ENCODE results near the gene MREG. TPM values are rescaled to one million over a fixed set of nuclear protein-coding genes. Genes with fewer than 3 reads are reported as not detected.

Gene MREG
- total RNA-seq, 1 experiment from 2014 or later: 23.0 TPM

GRCh38 chr2:215948051-215948450 lies 65.3 kb downstream of the MREG start:
- Histone ChIP-seq H4K20me1 (ENCODE audit: insufficient read depth) (no peaks in the 10 kb centered on the region), H3K4me2 (no peak overlapping the region), H3K4me1 (replicated peaks; ENCODE audit: insufficient read depth) (no peaks in the 10 kb centered on the region; the same call in 1 of the 2 replicates), H3K4me3 (no peak overlapping the region), H2AFZ (no peak overlapping the region), H3K27me3 (ENCODE audit: insufficient read depth, low read depth) (no peaks in the 10 kb centered on the region), H3K9me2 (ENCODE audit: insufficient read depth) (no peaks in the 10 kb centered on the region), H3F3A (ENCODE audit: insufficient read depth, low read depth) (no peaks in the 10 kb centered on the region; the same call in 1 of the 2 replicates), H3K27ac (no peak overlapping the region), H3K9me3 (ENCODE audit: insufficient read depth, low read depth) (no peaks in the 10 kb centered on the region), H3K79me2 (ENCODE audit: low read depth) (peaks cover 26% of the 10 kb centered on the region), H3K36me3 (ENCODE audit: low read depth) (peaks cover 24% of the 10 kb centered on the region)
- no peak for DNase-seq
- intact Hi-C loops (cut with micrococcal nuclease; ENCODE audit: unreplicated experiment): no loop called here
- BruUV-seq (replicated peaks): no TSS peak
- TF ChIP-seq EZH2 (IDR thresholded peaks at IDR 0.05; ENCODE audit: low read depth) (no peak), CTCF (conservative IDR thresholded peaks at IDR 0.05) (no peak)
- ChIA-PET CTCF (no interaction called here), POLR2A (ENCODE audit: unreplicated experiment) (no interaction called here)

GRCh38 chr2:215946586-215946985 lies 66.8 kb downstream of the MREG start:
- ChIA-PET POLR2A (ENCODE audit: unreplicated experiment) (no interaction called here), CTCF (no interaction called here)
- no peaks in the 10 kb centered on the region for H4K20me1 ChIP-seq (ENCODE audit: insufficient read depth)
- H3K27ac ChIP-seq: no peak overlapping the region
- H3K79me2 ChIP-seq (ENCODE audit: low read depth): peaks cover 22% of the 10 kb centered on the region
- H3K9me2 ChIP-seq (ENCODE audit: insufficient read depth): no peaks in the 10 kb centered on the region
- no peak for DNase-seq
- no peak overlapping the region for H2AFZ ChIP-seq
- BruUV-seq (replicated peaks): no TSS peak
- TF ChIP-seq CTCF (conservative IDR thresholded peaks at IDR 0.05) (no peak), EZH2 (IDR thresholded peaks at IDR 0.05; ENCODE audit: low read depth) (no peak)
- H3K4me1 ChIP-seq (replicated peaks; ENCODE audit: insufficient read depth): no peaks in the 10 kb centered on the region; the same call in 1 of the 2 replicates
- H3F3A ChIP-seq (ENCODE audit: insufficient read depth, low read depth): no peaks in the 10 kb centered on the region
- intact Hi-C loops (cut with micrococcal nuclease; ENCODE audit: unreplicated experiment): no loop called here
- H3K4me2 ChIP-seq: no peak overlapping the region
- H3K9me3 ChIP-seq (ENCODE audit: insufficient read depth, low read depth): no peaks in the 10 kb centered on the region
- no peaks in the 10 kb centered on the region for H3K27me3 ChIP-seq (ENCODE audit: insufficient read depth, low read depth)
- H3K36me3 ChIP-seq (ENCODE audit: low read depth): peaks cover 32% of the 10 kb centered on the region
- H3K4me3 ChIP-seq: no peak overlapping the region

GRCh38 chr2:215942194-215942593 lies 71.2 kb downstream of the MREG start:
- CTCF ChIA-PET: no interaction called here
- no peak overlapping the region for H2AFZ ChIP-seq
- no peaks in the 10 kb centered on the region for H3K79me2 ChIP-seq (ENCODE audit: low read depth)
- POLR2A ChIA-PET (ENCODE audit: unreplicated experiment): no interaction called here
- H3K9me3 ChIP-seq (ENCODE audit: insufficient read depth, low read depth): no peaks in the 10 kb centered on the region
- H3K27ac ChIP-seq: no peak overlapping the region
- H3K4me2 ChIP-seq: no peak overlapping the region
- DNase-seq: no peak
- peaks cover 42% of the 10 kb centered on the region for H3K36me3 ChIP-seq (ENCODE audit: low read depth)
- no peaks in the 10 kb centered on the region for H3K27me3 ChIP-seq (ENCODE audit: insufficient read depth, low read depth)
- intact Hi-C loops (cut with micrococcal nuclease; ENCODE audit: unreplicated experiment): no loop called here
- no peak overlapping the region for H3K4me3 ChIP-seq
- no peaks in the 10 kb centered on the region for H4K20me1 ChIP-seq (ENCODE audit: insufficient read depth)
- no peaks in the 10 kb centered on the region for H3K4me1 ChIP-seq (replicated peaks; ENCODE audit: insufficient read depth)
- H3K9me2 ChIP-seq (ENCODE audit: insufficient read depth): no peaks in the 10 kb centered on the region
- no TSS peak for BruUV-seq (replicated peaks)
- TF ChIP-seq CTCF (conservative IDR thresholded peaks at IDR 0.05): no peak
- TF ChIP-seq EZH2 (IDR thresholded peaks at IDR 0.05; ENCODE audit: low read depth): no peak
- H3F3A ChIP-seq (ENCODE audit: insufficient read depth, low read depth): no peaks in the 10 kb centered on the region

Data from PC-9 (cell line).